ENCODE results near the gene WIPF1.

Gene WIPF1

DNA sequence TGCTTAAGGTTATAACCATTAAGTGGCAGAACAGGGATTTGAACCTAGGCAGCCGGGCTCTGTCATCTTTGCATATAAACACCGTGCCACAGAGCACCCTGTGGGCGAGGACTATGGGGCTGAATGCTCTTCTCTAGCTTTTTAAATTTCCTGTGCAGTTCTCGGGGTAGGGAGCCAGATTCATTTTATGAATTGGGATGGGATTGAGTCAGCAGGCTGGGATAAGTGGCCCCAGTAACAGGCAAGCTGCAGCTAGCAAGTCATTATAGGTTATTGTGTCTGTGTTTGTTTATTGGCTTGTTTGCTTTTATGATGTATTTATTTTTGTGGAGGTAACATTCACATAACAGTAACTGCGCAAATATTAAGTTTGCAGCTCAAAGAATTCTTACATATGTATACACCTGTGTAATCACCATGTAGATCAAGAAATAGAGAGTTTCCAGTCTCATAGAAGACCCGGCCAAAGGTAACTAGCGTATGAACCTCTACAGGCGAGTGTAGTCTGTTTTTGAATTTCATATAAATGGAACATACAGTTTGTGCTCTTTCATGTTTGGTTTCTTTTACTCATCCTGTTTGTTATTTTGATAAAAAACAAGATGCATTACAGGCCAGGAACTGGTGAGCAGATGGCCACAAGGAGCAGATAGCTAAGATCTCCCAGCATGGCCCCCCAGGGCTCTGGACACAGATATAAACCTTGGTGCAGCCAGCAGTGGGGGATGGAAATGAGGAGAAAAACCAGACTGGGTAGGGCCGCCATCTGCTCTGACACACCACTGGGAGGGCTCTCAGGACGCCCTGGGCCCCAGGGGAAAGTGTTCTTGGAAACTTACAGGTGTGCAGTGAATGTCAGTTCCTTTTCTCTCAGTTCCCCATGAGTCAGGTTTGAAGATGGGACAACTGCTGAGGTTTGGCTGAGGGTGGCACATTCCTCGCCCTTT lies 61.6 kb downstream of the WIPF1 start:
- DNase-seq (ENCODE audit: low read depth) = no peak

DNA sequence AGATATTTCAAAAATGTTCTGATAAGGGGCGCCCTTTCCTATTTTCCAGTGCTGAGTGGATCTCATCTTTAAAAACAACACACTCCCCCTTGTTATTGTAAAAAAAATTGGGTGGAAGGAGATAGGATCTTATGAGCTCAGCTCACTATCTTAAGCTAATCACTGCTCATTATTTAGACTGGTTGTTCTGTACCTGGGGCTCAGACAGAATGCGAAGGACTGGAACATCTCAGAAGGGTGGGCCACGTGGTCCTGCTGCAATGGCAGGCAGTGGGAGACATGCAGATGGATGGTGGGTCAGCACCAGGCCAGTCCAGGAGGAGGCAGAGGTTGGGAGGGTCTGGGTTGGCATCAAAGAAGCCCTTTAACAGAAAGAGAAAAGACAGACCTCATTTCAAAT lies 62.5 kb downstream of the WIPF1 start:
- no peak for DNase-seq (ENCODE audit: low read depth)

- no peak for DNase-seq (ENCODE audit: low read depth)
Measured at GRCh38 chr2:174529916-174530315, 67.7 kb downstream of the WIPF1 start.

GRCh38 chr2:174527959-174528358 lies 69.6 kb downstream of the WIPF1 start:
- DNase-seq (ENCODE audit: low read depth) = no peak

DNA sequence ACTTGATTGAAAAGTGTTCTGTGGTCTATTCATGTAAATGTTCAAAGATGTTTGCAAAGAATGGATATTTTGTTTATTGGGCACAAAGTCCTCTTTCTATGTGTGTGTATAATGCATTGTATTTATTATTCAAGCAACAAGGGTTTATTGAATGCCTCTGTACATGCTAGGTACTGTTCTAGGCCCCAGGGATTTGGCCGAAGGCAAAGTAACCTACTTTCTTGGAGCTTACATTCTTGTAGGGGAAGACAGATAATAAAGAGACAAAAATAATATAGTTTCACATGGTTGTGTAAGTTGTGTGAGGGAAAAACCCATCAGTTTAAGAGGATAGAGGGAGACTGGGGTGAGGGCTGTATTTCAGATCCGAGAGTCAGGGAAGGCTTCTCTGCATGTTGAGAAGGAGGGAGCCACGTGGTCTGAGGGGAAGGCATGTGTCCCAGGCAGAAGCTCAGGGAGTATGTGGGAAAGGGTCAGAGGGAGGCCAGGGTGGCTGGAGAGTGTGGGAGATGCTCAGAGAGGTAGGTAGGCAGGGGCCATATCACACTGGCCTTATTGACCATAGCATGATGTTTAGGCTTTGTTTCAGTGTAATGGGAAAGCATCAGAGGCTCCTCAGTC lies 70.4 kb downstream of the WIPF1 start:
- no peak for DNase-seq (ENCODE audit: low read depth)

GRCh38 chr2:174524527-174524926 lies 73.1 kb downstream of the WIPF1 start:
- DNase-seq (ENCODE audit: low read depth) = no peak

DNA sequence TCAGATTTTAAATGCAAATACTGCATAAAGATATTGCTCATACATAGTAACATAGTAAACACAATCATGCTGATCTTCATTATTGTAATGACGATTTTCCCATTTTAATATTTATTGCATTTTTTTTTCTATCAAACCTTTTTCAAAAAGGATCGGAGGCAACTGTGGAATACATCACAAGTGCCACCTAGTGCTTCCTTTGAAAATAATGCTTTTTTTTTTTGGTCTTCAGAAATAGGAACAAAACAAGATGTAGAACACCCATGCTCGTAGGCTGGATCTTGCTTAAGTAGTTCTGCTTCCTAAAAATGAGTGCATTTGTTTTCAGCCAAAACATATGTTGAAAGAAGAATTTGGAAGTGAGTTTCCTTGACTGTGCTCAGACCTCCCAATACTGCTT lies 75.1 kb downstream of the WIPF1 start:
- no peak for DNase-seq (ENCODE audit: low read depth)

GRCh38 chr2:174518395-174518794 lies 79.2 kb downstream of the WIPF1 start:
- DNase-seq (ENCODE audit: low read depth) = no peak

DNA sequence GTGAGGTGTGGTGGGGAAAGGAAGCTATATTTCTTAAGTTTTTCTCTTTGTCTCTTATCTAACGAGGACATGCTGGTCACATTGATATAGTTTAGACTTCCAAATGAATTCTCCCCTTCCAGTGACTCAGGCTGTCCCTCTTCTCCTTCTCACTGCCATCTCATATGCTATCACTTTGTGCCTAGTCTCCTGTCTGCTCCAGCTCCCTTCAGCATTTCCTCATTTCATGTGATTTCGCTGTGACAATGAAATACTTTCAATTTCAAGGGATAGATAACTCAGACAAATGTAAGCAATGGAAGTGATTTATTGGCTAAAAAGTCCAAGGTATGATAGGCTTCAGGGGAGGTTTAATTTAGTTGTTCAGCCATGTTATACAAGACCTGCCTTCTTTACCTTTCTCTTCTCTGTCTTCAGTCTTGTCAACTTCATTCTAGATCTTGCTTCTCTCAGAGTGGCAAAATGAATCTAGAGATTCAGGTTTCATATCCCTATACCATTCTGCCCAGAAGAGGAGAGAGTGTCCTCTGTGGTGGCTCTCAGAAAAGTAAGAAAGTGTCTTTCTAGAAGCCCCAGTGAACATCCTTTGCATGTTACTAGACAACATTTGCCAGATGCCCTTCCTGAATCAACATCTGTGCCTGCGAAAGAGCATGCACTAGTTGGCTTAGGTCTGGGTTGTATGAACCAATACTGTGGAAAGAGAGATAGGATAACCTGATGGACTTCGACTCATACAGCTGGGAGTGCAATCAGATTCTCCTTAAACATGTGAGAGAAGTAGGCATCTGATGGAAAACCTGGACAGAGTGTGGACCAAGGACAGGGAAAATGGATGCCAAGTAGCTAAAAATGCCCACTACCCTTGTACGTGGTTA lies 80.9 kb downstream of the WIPF1 start:
- DNase-seq (ENCODE audit: low read depth) = no peak

GRCh38 chr2:174512345-174512744 lies 85.3 kb downstream of the WIPF1 start:
- DNase-seq (ENCODE audit: low read depth) = no peak

- no peak for DNase-seq (ENCODE audit: low read depth)
Measured at GRCh38 chr2:174511580-174512260, 85.9 kb downstream of the WIPF1 start.

- no peak for DNase-seq (ENCODE audit: low read depth)
Measured at GRCh38 chr2:174510583-174511189, 86.9 kb downstream of the WIPF1 start.
